Gastroesophageal sphincter (tissue), 4 donors: Measurements from ENCODE around the gene RXRG. TPM values are rescaled to one million over a fixed set of nuclear protein-coding genes. Genes with fewer than 3 reads are reported as not detected.

Source experiments
- ATAC-seq: fragments of 150-250 bp; one replicate; pipeline ENCODE4 v1.9.1; 2016; ENCODE audit warnings: mild to moderate bottlenecking, moderate library complexity
- H3K27ac ChIP-seq, 4 donors: fragments of 200-600 bp; sonication (generic) in 3 of 4; 1 replicate in 3 of 4; 2 replicates in 1 of 4; pipeline ENCODE4 v1.5.1; 2016 to 2019
- H3K27me3 ChIP-seq: fragments of 200-600 bp; sonication (generic); one replicate; pipeline ENCODE4 v1.5.1; 2019
- H3K36me3 ChIP-seq, 2 donors: fragments of 200-600 bp; sonication (generic); one replicate each; pipeline ENCODE4 v1.5.1; 2019; ENCODE audit warnings: control low read depth in 1 of 2
- H3K4me1 ChIP-seq, 3 donors: fragments of 200-600 bp; sonication (generic); 1 replicate in 2 of 3; 2 replicates in 1 of 3; pipeline ENCODE4 v1.5.1; 2016 to 2019; ENCODE audit warnings: control low read depth in 2 of 3
- H3K4me3 ChIP-seq, 2 donors: fragments of 200-600 bp; sonication (generic); one replicate each; pipeline ENCODE4 v1.5.1; 2019; ENCODE audit warnings: mild to moderate bottlenecking in 1 of 2, moderate library complexity in 1 of 2
- H3K9me3 ChIP-seq, 3 donors: fragments of 200-600 bp; sonication (generic); one replicate each; pipeline ENCODE4 v1.5.1; 2017 to 2019; ENCODE audit warnings: control low read depth in 2 of 3
- CTCF ChIP-seq, 4 experiments: fragments of 200-600 bp in 2 of 4; fragments of 450-650 bp in 2 of 4; sonication (generic) in 1 of 4; IDR thresholded peaks; one replicate each; pipeline ENCODE4 v1.5.1; 2017 to 2019; ENCODE audit warnings: antibody characterized with exemption in 4 of 4, mild to moderate bottlenecking in 2 of 4, moderate library complexity in 2 of 4
- EP300 ChIP-seq: sonication (generic); formaldehyde crosslinking; IDR thresholded peaks from one replicate; pipeline ENCODE4 v1.6.1; 2017; ENCODE audit warnings: antibody characterized with exemption, mild to moderate bottlenecking
- POLR2A ChIP-seq, 2 donors: fragments of 450-650 bp; IDR thresholded peaks; one replicate each; pipeline ENCODE4 v1.6.1; 2017; ENCODE audit warnings: antibody characterized with exemption in 2 of 2, mild to moderate bottlenecking in 2 of 2, moderate library complexity in 1 of 2
- POLR2AphosphoS5 ChIP-seq: sonication (generic); formaldehyde crosslinking; IDR thresholded peaks from one replicate; pipeline ENCODE4 v1.6.1; 2017; ENCODE audit warnings: antibody characterized with exemption
- WGBS, 2 donors: methylation state at CpG; one replicate each; pipeline ENCODE4 v1.1.5; 2018; ENCODE audit warnings: low coverage in 1 of 2; 5-methylcytosine and 5-hydroxymethylcytosine counted together
- total RNA-seq, 4 donors: library from RNA; depleted of rRNA; stranded (reverse); fragments of >200 nt; gene quantifications; one replicate each; pipeline ENCODE4 v1.1.0, GENCODE V29; 2016

Gene RXRG
- total RNA-seq, 4 donors from 2014 or later = 2.4 to 6.4 (median 2.7) TPM

GRCh38 chr1:165476776-165477175 lies 31.9 kb upstream of the RXRG start:
- Histone ChIP-seq H3K27me3 (no peaks in the 10 kb centered on the region), H3K36me3 (no peaks in the 10 kb centered on the region), H3K4me1 (no peaks in the 10 kb centered on the region), H3K4me3 (no peak overlapping the region), H3K27ac (no peak overlapping the region), H3K9me3 (no peaks in the 10 kb centered on the region)
- no peak for ATAC-seq
- no peak for TF ChIP-seq CTCF (IDR thresholded peaks at IDR 0.05)
- WGBS, 2 donors = 29% methylated on average over 1 of the region's 1 CpG; no CpG with 5 or more reads in 1 of the 2 donors

GRCh38 chr1:165474196-165474595 lies 29.3 kb upstream of the RXRG start:
- WGBS, 2 donors = 93% methylated on average over 2 of the region's 2 CpGs; no CpG with 5 or more reads in 1 of the 2 donors
- H3K27me3 ChIP-seq = no peaks in the 10 kb centered on the region

GRCh38 chr1:165473081-165473480 lies 28.2 kb upstream of the RXRG start:
- no peaks in the 10 kb centered on the region for H3K4me1 ChIP-seq

More at GRCh38 chr1:165474196-165474595, 29.3 kb upstream of the RXRG start:
- ATAC-seq = no peak
- Histone ChIP-seq H3K4me3 (no peak overlapping the region), H3K9me3 (no peaks in the 10 kb centered on the region), H3K36me3 (no peaks in the 10 kb centered on the region), H3K27ac (no peak overlapping the region), H3K4me1 (no peaks in the 10 kb centered on the region)
- TF ChIP-seq CTCF (IDR thresholded peaks at IDR 0.05) (no peak), POLR2AphosphoS5 (no peak), POLR2A (IDR thresholded peaks at IDR 0.05) (no peak), EP300 (no peak)

GRCh38 chr1:165468726-165469249 lies 23.9 kb upstream of the RXRG start:
- no peak for TF ChIP-seq POLR2A (IDR thresholded peaks at IDR 0.05)
- TF ChIP-seq CTCF (IDR thresholded peaks at IDR 0.05) = no peak
- no peak for TF ChIP-seq EP300
- no peak for TF ChIP-seq POLR2AphosphoS5
- 42 to 81% methylated on average over 2 to 5 of the region's 6 CpGs for WGBS, 2 donors
- H3K4me3 ChIP-seq = no peak overlapping the region
- peak overlapping the region in 3 of 4 donors; percentile 9 to 29 (median 20) for H3K27ac ChIP-seq
- H3K4me1 ChIP-seq = no peaks in the 10 kb centered on the region
- H3K27me3 ChIP-seq = peaks cover 7% of the 10 kb centered on the region
- no peaks in the 10 kb centered on the region for H3K36me3 ChIP-seq
- H3K9me3 ChIP-seq = no peaks in the 10 kb centered on the region
- ATAC-seq = no peak

More at GRCh38 chr1:165473081-165473480, 28.2 kb upstream of the RXRG start:
- H3K27me3 ChIP-seq = no peaks in the 10 kb centered on the region
- no peak overlapping the region for H3K4me3 ChIP-seq
- 74 to 88% methylated on average over 4 of the region's 4 CpGs for WGBS, 2 donors
- no peak for ATAC-seq
- TF ChIP-seq EP300 (no peak), POLR2A (IDR thresholded peaks at IDR 0.05) (no peak), POLR2AphosphoS5 (no peak), CTCF (IDR thresholded peaks at IDR 0.05) (no peak)
- H3K27ac ChIP-seq = no peak overlapping the region
- no peaks in the 10 kb centered on the region for H3K9me3 ChIP-seq
- H3K36me3 ChIP-seq = no peaks in the 10 kb centered on the region

GRCh38 chr1:165468253-165468652 lies 23.3 kb upstream of the RXRG start:
- peaks cover 7% of the 10 kb centered on the region for H3K27me3 ChIP-seq
- no peak for ATAC-seq
- H3K36me3 ChIP-seq = no peaks in the 10 kb centered on the region
- TF ChIP-seq POLR2A (IDR thresholded peaks at IDR 0.05) (no peak), POLR2AphosphoS5 (no peak), CTCF (IDR thresholded peaks at IDR 0.05) (no peak), EP300 (no peak)
- H3K27ac ChIP-seq = peak overlapping the region in 3 of 4 donors; percentile 9 to 29 (median 20)
- H3K4me3 ChIP-seq = no peak overlapping the region
- H3K9me3 ChIP-seq = no peaks in the 10 kb centered on the region
- H3K4me1 ChIP-seq = no peaks in the 10 kb centered on the region
- WGBS, 2 donors = 75 to 78% methylated on average over 2 of the region's 2 CpGs
